ENCODE results near the gene TEKT3. TPM values are rescaled to one million over a fixed set of nuclear protein-coding genes. Genes with fewer than 3 reads are reported as not detected.

Gene TEKT3
- total and polyA plus RNA-seq, 9 of the 15 experiments (the other 6 are each of a cell fraction or from before 2014, with no cell fraction given): not detected

- TF ChIP-seq MTA2 (IDR thresholded peaks at IDR 0.05; ENCODE audit: low read depth) (no peak), ELF1 (tag; IDR thresholded peaks at IDR 0.05) (no peak), LEF1 (IDR thresholded peaks at IDR 0.05) (no peak), KDM5B (IDR thresholded peaks at IDR 0.05; ENCODE audit: insufficient replicate concordance, low read depth, low read length) (no peak), SRSF1 (IDR thresholded peaks at IDR 0.05; ENCODE audit: low read depth, low read length) (no peak), MYC (IDR thresholded peaks at IDR 0.05; ENCODE audit: low read depth, low read length) (peak; percentile 38; the same call in 1 of the 2 replicates), MYC (CRISPR knock-in tag; IDR thresholded peaks at IDR 0.05; ENCODE audit: borderline replicate concordance, low read depth) (no peak), CREB5 (CRISPR knock-in tag; IDR thresholded peaks at IDR 0.05) (no peak), ZNF696 (CRISPR knock-in tag; conservative IDR thresholded peaks at IDR 0.05) (no peak), ZNF398 (CRISPR knock-in tag; IDR thresholded peaks at IDR 0.05) (no peak), POLR2G (IDR thresholded peaks at IDR 0.05; ENCODE audit: low read depth, low read length) (no peak), SMC3 (conservative IDR thresholded peaks at IDR 0.05; ENCODE audit: insufficient read depth, low read depth, low read length) (peak; percentile 47), MYNN (IDR thresholded peaks at IDR 0.05) (no peak), MYNN (CRISPR knock-in tag; IDR thresholded peaks at IDR 0.05) (no peak), CEBPB (tag; IDR thresholded peaks at IDR 0.05) (no peak), RFX5 (IDR thresholded peaks at IDR 0.05; ENCODE audit: low read depth, low read length) (no peak), EHMT2 (IDR thresholded peaks at IDR 0.05) (no peak)
- TF ChIP-seq, protein P1, sequence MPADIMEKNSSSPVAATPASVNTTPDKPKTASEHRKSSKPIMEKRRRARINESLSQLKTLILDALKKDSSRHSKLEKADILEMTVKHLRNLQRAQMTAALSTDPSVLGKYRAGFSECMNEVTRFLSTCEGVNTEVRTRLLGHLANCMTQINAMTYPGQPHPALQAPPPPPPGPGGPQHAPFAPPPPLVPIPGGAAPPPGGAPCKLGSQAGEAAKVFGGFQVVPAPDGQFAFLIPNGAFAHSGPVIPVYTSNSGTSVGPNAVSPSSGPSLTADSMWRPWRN (IDR thresholded peaks at IDR 0.05; ENCODE audit: low read depth): no peak
- TF ChIP-seq, protein P2, sequence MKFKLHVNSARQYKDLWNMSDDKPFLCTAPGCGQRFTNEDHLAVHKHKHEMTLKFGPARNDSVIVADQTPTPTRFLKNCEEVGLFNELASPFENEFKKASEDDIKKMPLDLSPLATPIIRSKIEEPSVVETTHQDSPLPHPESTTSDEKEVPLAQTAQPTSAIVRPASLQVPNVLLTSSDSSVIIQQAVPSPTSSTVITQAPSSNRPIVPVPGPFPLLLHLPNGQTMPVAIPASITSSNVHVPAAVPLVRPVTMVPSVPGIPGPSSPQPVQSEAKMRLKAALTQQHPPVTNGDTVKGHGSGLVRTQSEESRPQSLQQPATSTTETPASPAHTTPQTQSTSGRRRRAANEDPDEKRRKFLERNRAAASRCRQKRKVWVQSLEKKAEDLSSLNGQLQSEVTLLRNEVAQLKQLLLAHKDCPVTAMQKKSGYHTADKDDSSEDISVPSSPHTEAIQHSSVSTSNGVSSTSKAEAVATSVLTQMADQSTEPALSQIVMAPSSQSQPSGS (CRISPR knock-in tag; IDR thresholded peaks at IDR 0.05): no peak
- TF ChIP-seq, protein P3, sequence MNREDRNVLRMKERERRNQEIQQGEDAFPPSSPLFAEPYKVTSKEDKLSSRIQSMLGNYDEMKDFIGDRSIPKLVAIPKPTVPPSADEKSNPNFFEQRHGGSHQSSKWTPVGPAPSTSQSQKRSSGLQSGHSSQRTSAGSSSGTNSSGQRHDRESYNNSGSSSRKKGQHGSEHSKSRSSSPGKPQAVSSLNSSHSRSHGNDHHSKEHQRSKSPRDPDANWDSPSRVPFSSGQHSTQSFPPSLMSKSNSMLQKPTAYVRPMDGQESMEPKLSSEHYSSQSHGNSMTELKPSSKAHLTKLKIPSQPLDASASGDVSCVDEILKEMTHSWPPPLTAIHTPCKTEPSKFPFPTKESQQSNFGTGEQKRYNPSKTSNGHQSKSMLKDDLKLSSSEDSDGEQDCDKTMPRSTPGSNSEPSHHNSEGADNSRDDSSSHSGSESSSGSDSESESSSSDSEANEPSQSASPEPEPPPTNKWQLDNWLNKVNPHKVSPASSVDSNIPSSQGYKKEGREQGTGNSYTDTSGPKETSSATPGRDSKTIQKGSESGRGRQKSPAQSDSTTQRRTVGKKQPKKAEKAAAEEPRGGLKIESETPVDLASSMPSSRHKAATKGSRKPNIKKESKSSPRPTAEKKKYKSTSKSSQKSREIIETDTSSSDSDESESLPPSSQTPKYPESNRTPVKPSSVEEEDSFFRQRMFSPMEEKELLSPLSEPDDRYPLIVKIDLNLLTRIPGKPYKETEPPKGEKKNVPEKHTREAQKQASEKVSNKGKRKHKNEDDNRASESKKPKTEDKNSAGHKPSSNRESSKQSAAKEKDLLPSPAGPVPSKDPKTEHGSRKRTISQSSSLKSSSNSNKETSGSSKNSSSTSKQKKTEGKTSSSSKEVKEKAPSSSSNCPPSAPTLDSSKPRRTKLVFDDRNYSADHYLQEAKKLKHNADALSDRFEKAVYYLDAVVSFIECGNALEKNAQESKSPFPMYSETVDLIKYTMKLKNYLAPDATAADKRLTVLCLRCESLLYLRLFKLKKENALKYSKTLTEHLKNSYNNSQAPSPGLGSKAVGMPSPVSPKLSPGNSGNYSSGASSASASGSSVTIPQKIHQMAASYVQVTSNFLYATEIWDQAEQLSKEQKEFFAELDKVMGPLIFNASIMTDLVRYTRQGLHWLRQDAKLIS (CRISPR knock-in tag; IDR thresholded peaks at IDR 0.05): no peak
Observed at GRCh38 chr17:15257258-15257788, 84.1 kb downstream of the TEKT3 start (continued).

All from K562 (cell line).